Liver (tissue), 9 donors: ENCODE measurements around the gene PDE6B. TPM values are rescaled to one million over a fixed set of nuclear protein-coding genes. Genes with fewer than 3 reads are reported as not detected.

Experiments used
- DNase-seq: peaks from one replicate; pipeline ENCODE4 v3.0.0-alpha.2; 2017; ENCODE audit warnings: low spot score
- H3K27ac ChIP-seq, 2 donors: one replicate each; pipeline ENCODE4 v1.7.0; 2013; ENCODE audit warnings: inconsistent platforms in 2 of 2, low read length in 2 of 2, control low read depth in 1 of 2, low read depth in 1 of 2, mild to moderate bottlenecking in 1 of 2
- H3K27me3 ChIP-seq, 4 donors: one replicate each; pipeline versions ENCODE4 v1.6.1 to v1.7.0; 2013; ENCODE audit warnings: low read length in 3 of 4, inconsistent platforms in 1 of 4, mild to moderate bottlenecking in 1 of 4, moderate library complexity in 1 of 4; ENCODE audit not compliant: control insufficient read depth in 4 of 4, insufficient read depth in 4 of 4
- H3K36me3 ChIP-seq, 4 donors: one replicate each; pipeline versions ENCODE4 v1.6.1 to v1.7.0; 2013; ENCODE audit warnings: low read length in 3 of 4, mild to moderate bottlenecking in 3 of 4, low read depth in 1 of 4, moderate library complexity in 1 of 4; ENCODE audit not compliant: control insufficient read depth in 4 of 4, insufficient read depth in 3 of 4
- H3K4me1 ChIP-seq, 4 donors: one replicate each; pipeline versions ENCODE4 v1.6.1 to v1.7.0; 2013; ENCODE audit warnings: low read length in 3 of 4, mild to moderate bottlenecking in 3 of 4, moderate library complexity in 1 of 4; ENCODE audit not compliant: control insufficient read depth in 4 of 4, insufficient read depth in 4 of 4
- H3K4me3 ChIP-seq, 3 donors: one replicate each; pipeline versions ENCODE4 v1.6.1 to v1.7.0; 2013; ENCODE audit warnings: low read length in 3 of 3, control low read depth in 1 of 3, low read depth in 1 of 3, mild to moderate bottlenecking in 1 of 3
- H3K9ac ChIP-seq, 2 donors: one replicate each; pipeline ENCODE4 v1.7.0; 2013; ENCODE audit warnings: low read length in 2 of 2, mild to moderate bottlenecking in 2 of 2, moderate library complexity in 2 of 2, control low read depth in 1 of 2, low read depth in 1 of 2
- H3K9me3 ChIP-seq, 4 donors: one replicate each; pipeline versions ENCODE4 v1.6.1 to v1.7.0; 2013; ENCODE audit warnings: low read length in 3 of 4; ENCODE audit not compliant: control insufficient read depth in 4 of 4
- EGR1 ChIP-seq, 2 donors: IDR thresholded peaks; 2 replicates each; pipeline ENCODE4 v1.6.1; 2016 to 2018; ENCODE audit warnings: antibody characterized with exemption in 2 of 2, low read depth in 2 of 2
- FOXA2 ChIP-seq: IDR thresholded peaks from 2 replicates; pipeline ENCODE4 v1.6.1; 2016; ENCODE audit warnings: antibody characterized with exemption
- GABPA ChIP-seq, 2 donors: IDR thresholded peaks in 1 of 2; conservative IDR thresholded peaks in 1 of 2; 2 replicates each; pipeline ENCODE4 v1.6.1; 2016; ENCODE audit warnings: antibody characterized with exemption in 2 of 2, mild to moderate bottlenecking in 1 of 2, moderate library complexity in 1 of 2
- HNF4A ChIP-seq, 2 donors: conservative IDR thresholded peaks; 2 replicates each; pipeline ENCODE4 v1.6.1; 2016; ENCODE audit warnings: antibody characterized with exemption in 2 of 2, mild to moderate bottlenecking in 2 of 2
- HNF4G ChIP-seq: IDR thresholded peaks from 2 replicates; pipeline ENCODE4 v1.6.1; 2016; ENCODE audit warnings: antibody characterized with exemption
- JUND ChIP-seq, 2 donors: IDR thresholded peaks; 2 replicates each; pipeline ENCODE4 v1.6.1; 2016; ENCODE audit warnings: antibody characterized with exemption in 2 of 2
- NR2F2 ChIP-seq: IDR thresholded peaks from 2 replicates; pipeline ENCODE4 v1.6.1; 2016; ENCODE audit warnings: antibody characterized with exemption
- RAD21 ChIP-seq, 2 donors: IDR thresholded peaks; 2 replicates each; pipeline ENCODE4 v1.6.1; 2016; ENCODE audit warnings: antibody characterized with exemption in 2 of 2, mild to moderate bottlenecking in 2 of 2
- SP1 ChIP-seq: IDR thresholded peaks from 2 replicates; pipeline ENCODE4 v1.6.1; 2018; ENCODE audit warnings: antibody characterized with exemption, mild to moderate bottlenecking
- YY1 ChIP-seq: IDR thresholded peaks from 2 replicates; pipeline ENCODE4 v1.6.1; 2016; ENCODE audit warnings: antibody characterized with exemption, mild to moderate bottlenecking
- WGBS: extraction: QIAGEN DNeasy Blood & Tissue Kit; methylation state at CpG from one replicate; pipeline ENCODE4 v1.1.7; 2013; 5-methylcytosine and 5-hydroxymethylcytosine counted together
- polyA plus RNA-seq, 2 donors: library from polyadenylated mRNA; stranded (reverse) in 1 of 2; unstranded in 1 of 2; fragments of 200-250 nt in 1 of 2; fragments of >200 nt in 1 of 2; fragmentation: Nextera tagmentation in 1 of 2; extraction: Ambion mirVana in 1 of 2; gene quantifications; one replicate each; pipeline versions ENCODE4 v1.2.1 to v1.2.3, GENCODE V29; 2013 to 2015
- total RNA-seq, 2 donors: library from RNA; depleted of rRNA; stranded (reverse); fragments of >200 nt; gene quantifications; one replicate each; pipeline ENCODE4 v1.2.3, GENCODE V29; 2014
- TF ChIP-seq, protein P1 (sequence below): IDR thresholded peaks from 2 replicates; pipeline ENCODE4 v1.6.1; 2016; ENCODE audit warnings: antibody characterized with exemption
- TF ChIP-seq, protein P2 (sequence below): fragments of 150-350 bp; IDR thresholded peaks from 2 replicates; pipeline ENCODE4 v1.5.1; 2017; ENCODE audit warnings: improper control_type of control experiment, low read depth, low read length; ENCODE audit not compliant: missing input control
- TF ChIP-seq, protein P3 (sequence below): IDR thresholded peaks from 2 replicates; pipeline ENCODE4 v1.6.1; 2016; ENCODE audit warnings: antibody characterized with exemption, mild to moderate bottlenecking
- TF ChIP-seq, protein P4 (sequence below): IDR thresholded peaks from 2 replicates; pipeline ENCODE4 v1.6.1; 2016; ENCODE audit warnings: antibody characterized with exemption
- donor health status: healthy.
- donor health status: healthy.
- donor health status: healthy.
- donor health status: healthy.
- donor health status: healthy.

Gene PDE6B
- total and polyA plus RNA-seq, 4 donors, result 0.28 to 7.3 (median 0.49) TPM

DNA sequence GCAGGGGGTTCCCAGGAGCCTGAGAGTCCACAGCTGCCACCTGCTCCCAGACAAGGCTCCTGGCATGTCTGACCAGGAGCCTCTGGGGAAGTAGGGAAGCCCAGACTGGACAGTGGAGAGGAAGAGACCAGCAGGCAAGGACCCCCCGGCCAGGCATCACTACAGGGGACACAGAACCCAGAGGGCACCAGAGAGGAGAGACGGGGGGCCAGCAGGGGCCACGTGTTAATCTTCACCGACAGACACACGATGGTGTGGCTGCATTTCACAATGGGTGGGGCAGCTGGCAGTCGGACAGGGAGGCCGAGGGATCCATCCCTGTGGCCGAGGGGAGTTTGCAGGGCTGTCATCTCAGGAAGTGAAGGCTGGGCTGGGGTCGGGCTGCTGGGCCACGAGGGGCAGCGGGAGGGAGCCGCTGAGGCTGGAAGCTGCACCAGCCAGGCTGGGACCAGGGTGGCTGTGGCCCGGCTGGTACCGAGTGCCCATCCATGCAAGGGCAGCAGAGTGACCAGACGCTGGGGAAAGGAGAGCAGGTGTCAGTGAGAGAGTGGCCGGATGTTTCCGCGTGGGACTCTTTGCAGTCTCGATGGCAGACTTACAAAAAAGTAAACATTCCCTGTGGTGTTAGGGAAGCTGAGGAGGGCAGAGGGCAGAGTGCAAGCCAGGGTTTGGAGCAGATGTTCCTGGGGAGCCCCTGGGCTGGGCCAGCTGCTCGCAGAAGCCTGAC, 4.7 kb downstream of the PDE6B start:
- TF ChIP-seq, protein P1, sequence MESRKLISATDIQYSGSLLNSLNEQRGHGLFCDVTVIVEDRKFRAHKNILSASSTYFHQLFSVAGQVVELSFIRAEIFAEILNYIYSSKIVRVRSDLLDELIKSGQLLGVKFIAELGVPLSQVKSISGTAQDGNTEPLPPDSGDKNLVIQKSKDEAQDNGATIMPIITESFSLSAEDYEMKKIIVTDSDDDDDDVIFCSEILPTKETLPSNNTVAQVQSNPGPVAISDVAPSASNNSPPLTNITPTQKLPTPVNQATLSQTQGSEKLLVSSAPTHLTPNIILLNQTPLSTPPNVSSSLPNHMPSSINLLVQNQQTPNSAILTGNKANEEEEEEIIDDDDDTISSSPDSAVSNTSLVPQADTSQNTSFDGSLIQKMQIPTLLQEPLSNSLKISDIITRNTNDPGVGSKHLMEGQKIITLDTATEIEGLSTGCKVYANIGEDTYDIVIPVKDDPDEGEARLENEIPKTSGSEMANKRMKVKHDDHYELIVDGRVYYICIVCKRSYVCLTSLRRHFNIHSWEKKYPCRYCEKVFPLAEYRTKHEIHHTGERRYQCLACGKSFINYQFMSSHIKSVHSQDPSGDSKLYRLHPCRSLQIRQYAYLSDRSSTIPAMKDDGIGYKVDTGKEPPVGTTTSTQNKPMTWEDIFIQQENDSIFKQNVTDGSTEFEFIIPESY, result no peak
- TF ChIP-seq RAD21 (IDR thresholded peaks at IDR 0.05), result no peak
- TF ChIP-seq HNF4A (conservative IDR thresholded peaks at IDR 0.05), result no peak
- TF ChIP-seq FOXA2, result no peak
- TF ChIP-seq, protein P2, sequence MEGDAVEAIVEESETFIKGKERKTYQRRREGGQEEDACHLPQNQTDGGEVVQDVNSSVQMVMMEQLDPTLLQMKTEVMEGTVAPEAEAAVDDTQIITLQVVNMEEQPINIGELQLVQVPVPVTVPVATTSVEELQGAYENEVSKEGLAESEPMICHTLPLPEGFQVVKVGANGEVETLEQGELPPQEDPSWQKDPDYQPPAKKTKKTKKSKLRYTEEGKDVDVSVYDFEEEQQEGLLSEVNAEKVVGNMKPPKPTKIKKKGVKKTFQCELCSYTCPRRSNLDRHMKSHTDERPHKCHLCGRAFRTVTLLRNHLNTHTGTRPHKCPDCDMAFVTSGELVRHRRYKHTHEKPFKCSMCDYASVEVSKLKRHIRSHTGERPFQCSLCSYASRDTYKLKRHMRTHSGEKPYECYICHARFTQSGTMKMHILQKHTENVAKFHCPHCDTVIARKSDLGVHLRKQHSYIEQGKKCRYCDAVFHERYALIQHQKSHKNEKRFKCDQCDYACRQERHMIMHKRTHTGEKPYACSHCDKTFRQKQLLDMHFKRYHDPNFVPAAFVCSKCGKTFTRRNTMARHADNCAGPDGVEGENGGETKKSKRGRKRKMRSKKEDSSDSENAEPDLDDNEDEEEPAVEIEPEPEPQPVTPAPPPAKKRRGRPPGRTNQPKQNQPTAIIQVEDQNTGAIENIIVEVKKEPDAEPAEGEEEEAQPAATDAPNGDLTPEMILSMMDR, result no peak
- TF ChIP-seq NR2F2, result no peak
- TF ChIP-seq, protein P3, sequence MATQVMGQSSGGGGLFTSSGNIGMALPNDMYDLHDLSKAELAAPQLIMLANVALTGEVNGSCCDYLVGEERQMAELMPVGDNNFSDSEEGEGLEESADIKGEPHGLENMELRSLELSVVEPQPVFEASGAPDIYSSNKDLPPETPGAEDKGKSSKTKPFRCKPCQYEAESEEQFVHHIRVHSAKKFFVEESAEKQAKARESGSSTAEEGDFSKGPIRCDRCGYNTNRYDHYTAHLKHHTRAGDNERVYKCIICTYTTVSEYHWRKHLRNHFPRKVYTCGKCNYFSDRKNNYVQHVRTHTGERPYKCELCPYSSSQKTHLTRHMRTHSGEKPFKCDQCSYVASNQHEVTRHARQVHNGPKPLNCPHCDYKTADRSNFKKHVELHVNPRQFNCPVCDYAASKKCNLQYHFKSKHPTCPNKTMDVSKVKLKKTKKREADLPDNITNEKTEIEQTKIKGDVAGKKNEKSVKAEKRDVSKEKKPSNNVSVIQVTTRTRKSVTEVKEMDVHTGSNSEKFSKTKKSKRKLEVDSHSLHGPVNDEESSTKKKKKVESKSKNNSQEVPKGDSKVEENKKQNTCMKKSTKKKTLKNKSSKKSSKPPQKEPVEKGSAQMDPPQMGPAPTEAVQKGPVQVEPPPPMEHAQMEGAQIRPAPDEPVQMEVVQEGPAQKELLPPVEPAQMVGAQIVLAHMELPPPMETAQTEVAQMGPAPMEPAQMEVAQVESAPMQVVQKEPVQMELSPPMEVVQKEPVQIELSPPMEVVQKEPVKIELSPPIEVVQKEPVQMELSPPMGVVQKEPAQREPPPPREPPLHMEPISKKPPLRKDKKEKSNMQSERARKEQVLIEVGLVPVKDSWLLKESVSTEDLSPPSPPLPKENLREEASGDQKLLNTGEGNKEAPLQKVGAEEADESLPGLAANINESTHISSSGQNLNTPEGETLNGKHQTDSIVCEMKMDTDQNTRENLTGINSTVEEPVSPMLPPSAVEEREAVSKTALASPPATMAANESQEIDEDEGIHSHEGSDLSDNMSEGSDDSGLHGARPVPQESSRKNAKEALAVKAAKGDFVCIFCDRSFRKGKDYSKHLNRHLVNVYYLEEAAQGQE, result no peak
- no peak for TF ChIP-seq JUND (IDR thresholded peaks at IDR 0.05)
- H3K4me3 ChIP-seq, result no peak overlapping the region
- no peak overlapping the region for H3K27ac ChIP-seq
- H3K4me1 ChIP-seq, result no peaks in the 10 kb centered on the region
- no peaks in the 10 kb centered on the region for H3K27me3 ChIP-seq
- peaks cover 0 to 4% (median 0%) of the 10 kb centered on the region in 4 donors for H3K9me3 ChIP-seq
- no peak overlapping the region for H3K9ac ChIP-seq
- 51% methylated on average over 20 of the region's 20 CpGs for WGBS
- no peaks in the 10 kb centered on the region for H3K36me3 ChIP-seq
- DNase-seq, result no peak

DNA sequence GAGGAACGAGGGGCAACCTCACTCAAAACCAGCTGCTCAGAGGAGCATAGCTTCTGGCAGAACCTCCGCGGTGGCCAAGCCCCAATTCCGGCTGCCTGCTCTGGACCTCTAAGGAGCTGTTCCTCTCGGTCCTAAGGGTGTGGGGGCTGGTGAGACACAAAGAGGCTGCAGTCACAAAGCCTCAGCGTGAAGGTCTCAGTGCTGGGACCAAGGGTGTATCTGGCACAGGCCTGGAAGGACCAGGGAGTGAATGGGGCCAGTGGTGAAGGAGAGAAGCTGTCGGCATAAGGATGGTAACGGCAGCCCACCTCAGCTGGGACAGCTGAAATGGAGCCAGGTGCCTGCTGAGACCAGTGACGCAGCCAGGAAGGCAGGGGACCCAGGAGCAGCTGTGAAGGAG, 5.3 kb downstream of the PDE6B start:
- no peaks in the 10 kb centered on the region for H3K27me3 ChIP-seq
- no peak overlapping the region for H3K27ac ChIP-seq
- peaks cover 0 to 4% (median 0%) of the 10 kb centered on the region in 4 donors for H3K9me3 ChIP-seq
- no peak for DNase-seq
- no peak overlapping the region for H3K9ac ChIP-seq
- WGBS, result 71% methylated on average over 9 of the region's 9 CpGs
- H3K4me1 ChIP-seq, result no peaks in the 10 kb centered on the region
- no peak overlapping the region for H3K4me3 ChIP-seq
- H3K36me3 ChIP-seq, result no peaks in the 10 kb centered on the region
- no peak for TF ChIP-seq NR2F2
- TF ChIP-seq SP1, result no peak
- TF ChIP-seq YY1, result no peak
- TF ChIP-seq, protein P2, result no peak
- TF ChIP-seq, protein P1, result no peak
- no peak for TF ChIP-seq HNF4A (conservative IDR thresholded peaks at IDR 0.05)
- TF ChIP-seq, protein P3, result no peak
- TF ChIP-seq, protein P4, sequence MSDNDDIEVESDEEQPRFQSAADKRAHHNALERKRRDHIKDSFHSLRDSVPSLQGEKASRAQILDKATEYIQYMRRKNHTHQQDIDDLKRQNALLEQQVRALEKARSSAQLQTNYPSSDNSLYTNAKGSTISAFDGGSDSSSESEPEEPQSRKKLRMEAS, result no peak
- TF ChIP-seq FOXA2, result no peak
- TF ChIP-seq EGR1 (IDR thresholded peaks at IDR 0.05; ENCODE audit: low read depth in 2 of 2), result no peak
- no peak for TF ChIP-seq HNF4G
- no peak for TF ChIP-seq RAD21 (IDR thresholded peaks at IDR 0.05)
- TF ChIP-seq GABPA (IDR thresholded peaks at IDR 0.05 in 1 of 2, conservative IDR thresholded peaks at IDR 0.05 in 1 of 2), result no peak
